ENCODE results near the gene MUC12.

The MUC12 gene

DNA sequence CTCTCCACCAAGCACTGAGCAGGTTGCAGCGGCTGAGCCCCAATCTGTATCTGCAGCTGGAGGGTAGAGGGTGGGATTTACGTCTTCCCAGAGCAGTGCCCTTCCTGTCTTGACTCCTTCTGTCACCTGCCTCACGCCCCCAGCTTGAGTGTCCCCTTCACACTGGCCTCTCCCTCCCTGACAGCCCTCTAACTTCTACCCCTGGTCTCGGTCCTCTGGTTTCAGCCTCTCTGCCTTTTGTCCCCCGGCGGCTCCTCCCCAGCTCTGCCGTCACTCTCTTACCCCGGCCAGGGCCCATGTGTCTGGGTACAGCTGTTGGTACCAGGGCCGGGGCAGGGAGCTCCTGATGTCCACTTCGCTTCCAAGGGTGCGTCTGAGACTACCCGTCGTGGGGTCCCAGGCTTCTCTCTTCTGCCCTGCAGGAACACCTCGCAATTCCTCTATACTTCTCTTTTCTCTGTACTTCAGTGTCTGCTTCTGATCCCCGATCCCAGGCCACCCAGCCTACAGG lies 19.4 kb upstream of the MUC12 start:
- Mint-ChIP-seq H3K4me3 (no peak overlapping the region), H3K9me3 (ENCODE audit: low read depth) (no peaks in the 10 kb centered on the region), H3K4me1 (ENCODE audit: low read depth) (no peaks in the 10 kb centered on the region), H3K27me3 (peaks cover 18% of the 10 kb centered on the region), H3K36me3 (no peaks in the 10 kb centered on the region), H3K27ac (no peak overlapping the region)

DNA sequence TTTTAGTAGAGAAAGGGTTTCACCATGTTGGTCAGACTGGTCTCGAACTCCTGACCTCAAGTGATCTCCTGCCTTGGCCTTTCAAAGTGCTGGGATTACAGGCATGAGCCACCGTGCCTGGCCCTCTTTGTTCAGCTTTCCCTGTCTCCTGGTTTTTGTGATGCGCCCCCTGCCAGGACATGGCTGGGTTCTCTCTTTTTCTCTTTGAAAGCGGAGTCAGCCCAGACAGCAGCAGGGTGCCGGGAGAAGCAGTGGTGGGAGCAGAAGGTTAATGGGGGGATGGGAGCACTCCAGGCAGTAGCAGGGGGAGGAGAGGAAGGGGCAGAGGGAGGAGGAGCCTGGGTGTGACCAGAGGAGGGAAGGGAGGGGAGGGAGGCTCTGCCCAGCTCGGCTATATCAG lies 18.2 kb upstream of the MUC12 start:
- Mint-ChIP-seq H3K9me3 (ENCODE audit: low read depth) (no peaks in the 10 kb centered on the region), H3K27me3 (peaks cover 12% of the 10 kb centered on the region), H3K36me3 (no peaks in the 10 kb centered on the region), H3K4me1 (ENCODE audit: low read depth) (no peaks in the 10 kb centered on the region), H3K27ac (no peak overlapping the region), H3K4me3 (no peak overlapping the region)

DNA sequence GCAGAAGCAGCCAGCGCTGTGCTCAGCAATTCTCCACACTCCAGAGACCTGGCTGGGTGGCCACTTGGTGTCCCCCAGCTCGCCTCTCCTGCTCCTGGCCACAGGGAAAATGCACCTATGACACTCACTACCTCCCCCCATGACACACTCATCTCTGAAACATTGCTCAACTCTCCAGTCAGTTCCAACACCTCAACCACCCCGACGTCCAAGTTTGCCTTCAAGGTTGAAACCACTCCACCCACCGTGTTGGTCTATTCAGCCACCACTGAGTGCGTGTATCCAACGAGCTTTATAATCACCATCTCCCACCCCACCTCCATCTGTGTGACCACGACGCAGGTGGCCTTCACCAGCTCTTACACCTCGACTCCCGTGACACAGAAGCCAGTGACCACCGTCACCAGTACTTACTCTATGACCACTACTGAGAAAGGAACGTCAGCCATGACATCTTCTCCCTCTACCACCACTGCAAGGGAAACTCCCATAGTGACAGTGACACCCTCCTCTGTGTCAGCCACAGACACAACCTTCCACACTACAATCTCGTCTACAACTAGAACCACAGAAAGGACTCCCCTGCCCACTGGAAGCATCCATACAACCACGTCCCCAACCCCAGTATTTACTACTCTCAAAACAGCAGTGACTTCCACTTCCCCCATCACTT lies 17.3 kb upstream of the MUC12 start:
- no peaks in the 10 kb centered on the region for H3K36me3 Mint-ChIP-seq
- H3K27me3 Mint-ChIP-seq, result peaks cover 10% of the 10 kb centered on the region
- H3K4me3 Mint-ChIP-seq, result no peak overlapping the region
- H3K9me3 Mint-ChIP-seq (ENCODE audit: low read depth), result no peaks in the 10 kb centered on the region
- H3K27ac Mint-ChIP-seq, result no peak overlapping the region
- H3K4me1 Mint-ChIP-seq (ENCODE audit: low read depth), result no peaks in the 10 kb centered on the region

DNA sequence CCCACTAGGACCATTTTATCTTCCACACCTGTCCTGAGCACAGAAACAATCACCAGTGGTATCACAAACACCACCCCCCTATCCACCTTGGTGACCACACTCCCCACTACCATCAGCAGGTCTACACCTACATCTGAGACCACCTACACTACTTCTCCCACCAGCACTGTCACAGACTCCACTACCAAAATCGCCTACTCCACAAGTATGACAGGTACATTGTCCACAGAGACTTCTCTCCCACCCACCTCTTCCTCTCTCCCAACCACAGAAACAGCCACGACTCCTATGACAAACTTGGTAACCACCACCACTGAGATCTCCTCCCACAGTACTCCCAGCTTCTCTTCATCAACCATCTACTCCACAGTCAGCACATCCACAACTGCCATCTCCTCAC lies 16.7 kb upstream of the MUC12 start:
- no peaks in the 10 kb centered on the region for H3K36me3 Mint-ChIP-seq
- no peaks in the 10 kb centered on the region for H3K9me3 Mint-ChIP-seq (ENCODE audit: low read depth)
- no peaks in the 10 kb centered on the region for H3K4me1 Mint-ChIP-seq (ENCODE audit: low read depth)
- no peak overlapping the region for H3K27ac Mint-ChIP-seq
- no peak overlapping the region for H3K4me3 Mint-ChIP-seq
- H3K27me3 Mint-ChIP-seq, result peaks cover 10% of the 10 kb centered on the region

DNA sequence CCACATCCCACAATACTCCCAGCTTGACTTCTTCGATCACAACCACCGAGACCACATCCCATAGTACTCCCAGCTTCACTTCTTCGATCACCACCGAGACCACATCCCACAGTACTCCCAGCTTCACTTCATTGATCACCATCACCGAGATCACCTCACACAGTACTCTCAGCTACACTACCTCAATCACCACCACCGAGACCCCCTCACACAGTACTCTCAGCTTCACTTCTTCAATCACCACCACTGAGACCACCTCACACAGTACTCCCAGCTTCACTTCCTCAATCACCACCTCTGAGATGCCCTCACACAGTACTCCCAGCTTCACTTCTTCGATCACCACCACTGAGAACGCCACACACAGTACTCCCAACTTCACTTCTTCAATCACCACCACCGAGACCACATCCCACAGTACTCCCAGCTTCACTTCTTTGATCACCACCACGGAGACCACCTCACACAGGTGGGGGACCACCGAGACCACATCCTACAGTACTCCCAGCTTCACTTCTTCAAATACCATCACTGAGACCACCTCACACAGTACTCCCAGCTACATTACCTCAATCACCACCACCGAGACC lies 11.4 kb upstream of the MUC12 start:
- peaks cover 1% of the 10 kb centered on the region for H3K27me3 Mint-ChIP-seq
- no peak overlapping the region for H3K27ac Mint-ChIP-seq
- no peaks in the 10 kb centered on the region for H3K9me3 Mint-ChIP-seq (ENCODE audit: low read depth)
- no peak overlapping the region for H3K4me3 Mint-ChIP-seq
- no peaks in the 10 kb centered on the region for H3K4me1 Mint-ChIP-seq (ENCODE audit: low read depth)
- no peaks in the 10 kb centered on the region for H3K36me3 Mint-ChIP-seq

DNA sequence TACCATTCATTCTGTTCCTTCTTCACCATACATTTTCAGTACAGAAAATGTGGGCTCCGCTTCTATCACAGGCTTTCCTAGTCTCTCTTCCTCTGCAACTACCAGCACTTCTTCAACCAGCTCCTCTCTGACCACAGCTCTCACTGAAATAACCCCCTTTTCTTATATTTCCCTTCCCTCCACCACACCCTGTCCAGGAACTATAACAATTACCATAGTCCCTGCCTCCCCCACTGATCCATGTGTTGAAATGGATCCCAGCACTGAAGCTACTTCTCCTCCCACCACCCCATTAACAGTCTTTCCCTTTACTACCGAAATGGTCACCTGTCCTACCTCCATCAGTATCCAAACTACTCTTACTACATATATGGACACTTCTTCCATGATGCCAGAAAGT lies 9.5 kb upstream of the MUC12 start:
- H3K4me3 Mint-ChIP-seq, result no peak overlapping the region
- no peak overlapping the region for H3K27ac Mint-ChIP-seq
- peaks cover 10% of the 10 kb centered on the region for H3K27me3 Mint-ChIP-seq
- no peaks in the 10 kb centered on the region for H3K9me3 Mint-ChIP-seq (ENCODE audit: low read depth)
- H3K4me1 Mint-ChIP-seq (ENCODE audit: low read depth), result no peaks in the 10 kb centered on the region
- no peaks in the 10 kb centered on the region for H3K36me3 Mint-ChIP-seq

DNA sequence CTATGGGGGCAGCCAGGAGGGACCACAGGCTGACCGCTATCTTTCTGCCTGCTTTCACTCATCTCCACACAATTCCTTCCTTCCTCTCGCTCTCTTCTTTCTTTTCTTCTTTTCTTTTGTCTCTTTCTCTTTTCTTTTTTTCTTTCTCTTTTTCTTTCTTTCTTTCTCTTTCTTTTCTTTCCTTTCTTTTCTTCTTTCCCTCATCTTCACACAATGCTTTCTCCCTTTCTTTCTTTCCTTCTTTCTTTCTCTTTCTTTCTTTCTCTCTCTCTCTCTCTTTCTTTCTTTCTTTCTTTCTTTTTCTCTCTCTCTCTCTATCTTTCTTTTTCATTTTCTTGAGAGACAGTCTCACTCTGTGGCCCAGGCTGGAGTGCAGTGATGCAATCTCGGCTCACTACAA lies 6.8 kb upstream of the MUC12 start:
- H3K9me3 Mint-ChIP-seq (ENCODE audit: low read depth), result no peaks in the 10 kb centered on the region
- no peak overlapping the region for H3K27ac Mint-ChIP-seq

DNA sequence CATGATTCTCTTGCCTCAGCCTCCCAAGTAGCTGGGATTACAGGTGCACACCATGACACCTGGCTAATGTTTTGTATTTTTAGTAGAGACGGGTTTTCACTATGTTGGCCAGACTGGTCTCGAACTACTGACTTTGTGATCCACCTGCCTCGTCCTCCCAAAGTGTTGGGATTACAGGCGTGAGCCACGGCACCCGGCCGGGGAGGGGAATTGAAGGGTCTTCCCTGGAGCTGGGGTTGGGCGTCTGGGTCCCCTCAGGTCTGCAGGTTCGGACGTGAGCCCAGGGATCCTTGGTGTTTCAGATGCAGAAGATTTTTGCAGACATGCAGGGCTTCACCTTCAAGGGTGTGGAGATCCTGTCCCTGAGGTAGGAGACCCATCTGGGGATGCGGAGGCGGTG lies 6.0 kb upstream of the MUC12 start:
- Mint-ChIP-seq H3K27me3 (peaks cover 33% of the 10 kb centered on the region), H3K36me3 (no peaks in the 10 kb centered on the region), H3K27ac (no peak overlapping the region), H3K4me1 (ENCODE audit: low read depth) (peaks cover 23% of the 10 kb centered on the region), H3K9me3 (ENCODE audit: low read depth) (no peaks in the 10 kb centered on the region), H3K4me3 (no peak overlapping the region)

More for the DNA sequence above, 6.8 kb upstream of the MUC12 start:
- Mint-ChIP-seq H3K27me3 (peaks cover 27% of the 10 kb centered on the region), H3K36me3 (no peaks in the 10 kb centered on the region), H3K4me3 (no peak overlapping the region), H3K4me1 (ENCODE audit: low read depth) (peaks cover 19% of the 10 kb centered on the region)

DNA sequence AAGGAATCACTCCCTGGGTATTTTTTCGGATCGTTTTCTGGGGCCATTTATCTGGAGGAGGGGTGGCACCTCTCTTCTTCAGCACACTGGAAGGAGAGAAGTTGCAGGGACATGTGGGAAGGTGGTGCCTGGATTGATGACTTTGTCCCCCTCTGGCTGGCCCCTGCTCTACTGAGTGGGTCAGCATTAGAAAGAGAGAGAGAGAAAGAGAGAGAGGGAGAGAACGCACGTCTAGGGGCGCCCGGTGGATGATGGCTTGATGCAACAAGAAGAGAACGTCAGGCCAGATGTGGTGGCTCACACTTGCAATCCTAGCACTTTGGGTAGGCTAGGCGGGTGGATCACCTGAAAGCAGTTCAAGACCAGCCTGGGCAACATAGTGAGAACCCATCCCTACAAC lies 5.5 kb upstream of the MUC12 start:
- no peaks in the 10 kb centered on the region for H3K9me3 Mint-ChIP-seq (ENCODE audit: low read depth)
- peaks cover 33% of the 10 kb centered on the region for H3K27me3 Mint-ChIP-seq
- H3K27ac Mint-ChIP-seq, result no peak overlapping the region
- H3K4me1 Mint-ChIP-seq (ENCODE audit: low read depth), result peaks cover 23% of the 10 kb centered on the region
- no peaks in the 10 kb centered on the region for H3K36me3 Mint-ChIP-seq
- H3K4me3 Mint-ChIP-seq, result no peak overlapping the region

DNA sequence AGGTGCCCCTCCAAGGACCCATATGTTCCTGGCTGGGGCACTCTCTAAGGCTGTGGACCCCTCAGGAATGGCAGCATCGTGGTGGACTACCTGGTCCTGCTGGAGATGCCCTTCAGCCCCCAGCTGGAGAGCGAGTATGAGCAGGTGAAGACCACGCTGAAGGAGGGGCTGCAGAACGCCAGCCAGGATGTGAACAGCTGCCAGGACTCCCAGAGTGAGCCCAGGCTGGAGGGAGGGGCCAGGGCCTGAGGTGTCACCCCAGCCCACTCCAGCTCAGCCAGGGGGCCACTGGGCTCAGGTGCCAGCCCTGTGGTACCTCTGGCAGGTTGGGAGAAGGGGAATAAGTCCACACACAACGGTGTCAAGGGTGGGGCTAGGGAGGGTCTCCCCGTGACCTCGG lies 4.7 kb upstream of the MUC12 start:
- H3K36me3 Mint-ChIP-seq, result no peaks in the 10 kb centered on the region
- H3K27ac Mint-ChIP-seq, result no peak overlapping the region
- H3K9me3 Mint-ChIP-seq (ENCODE audit: low read depth), result no peaks in the 10 kb centered on the region
- H3K4me3 Mint-ChIP-seq, result no peak overlapping the region
- peaks cover 35% of the 10 kb centered on the region for H3K27me3 Mint-ChIP-seq
- peaks cover 23% of the 10 kb centered on the region for H3K4me1 Mint-ChIP-seq (ENCODE audit: low read depth)

DNA sequence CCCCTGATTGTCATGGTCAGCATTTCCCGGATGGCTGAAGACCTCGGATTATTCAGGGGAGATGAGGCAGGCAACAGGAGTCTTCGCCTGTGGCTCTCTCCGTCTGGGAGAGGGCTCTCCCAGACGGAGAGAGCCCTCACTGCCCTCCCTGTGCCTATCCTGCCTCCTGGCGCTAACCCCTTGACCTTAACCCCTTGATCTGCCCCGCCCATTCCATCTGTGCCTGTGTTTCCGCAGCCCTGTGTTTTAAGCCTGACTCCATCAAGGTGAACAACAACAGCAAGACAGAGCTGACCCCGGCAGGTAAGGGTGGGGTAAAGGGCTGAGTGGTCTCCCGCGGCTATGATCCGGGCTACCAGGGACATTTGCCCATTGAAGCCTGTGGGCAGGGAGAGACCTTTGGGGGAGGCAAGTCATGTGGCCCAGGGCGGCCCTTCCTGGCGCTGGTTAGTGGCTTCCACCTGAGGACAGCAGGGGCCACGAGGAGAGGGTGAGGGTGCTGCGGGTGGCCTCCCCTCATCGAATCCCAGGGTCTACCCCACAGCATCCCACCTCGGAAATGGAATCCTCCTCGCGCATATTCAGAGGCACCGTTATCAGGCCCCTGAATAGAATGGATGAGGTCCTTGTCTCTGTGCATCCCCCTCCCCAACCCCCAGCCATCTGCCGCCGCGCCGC lies 4.2 kb upstream of the MUC12 start:
- H3K4me3 Mint-ChIP-seq, result peak overlapping the region; percentile 84
- no peaks in the 10 kb centered on the region for H3K36me3 Mint-ChIP-seq
- peaks cover 23% of the 10 kb centered on the region for H3K4me1 Mint-ChIP-seq (ENCODE audit: low read depth)
- no peaks in the 10 kb centered on the region for H3K9me3 Mint-ChIP-seq (ENCODE audit: low read depth)
- H3K27ac Mint-ChIP-seq, result no peak overlapping the region
- H3K27me3 Mint-ChIP-seq, result peaks cover 35% of the 10 kb centered on the region

DNA sequence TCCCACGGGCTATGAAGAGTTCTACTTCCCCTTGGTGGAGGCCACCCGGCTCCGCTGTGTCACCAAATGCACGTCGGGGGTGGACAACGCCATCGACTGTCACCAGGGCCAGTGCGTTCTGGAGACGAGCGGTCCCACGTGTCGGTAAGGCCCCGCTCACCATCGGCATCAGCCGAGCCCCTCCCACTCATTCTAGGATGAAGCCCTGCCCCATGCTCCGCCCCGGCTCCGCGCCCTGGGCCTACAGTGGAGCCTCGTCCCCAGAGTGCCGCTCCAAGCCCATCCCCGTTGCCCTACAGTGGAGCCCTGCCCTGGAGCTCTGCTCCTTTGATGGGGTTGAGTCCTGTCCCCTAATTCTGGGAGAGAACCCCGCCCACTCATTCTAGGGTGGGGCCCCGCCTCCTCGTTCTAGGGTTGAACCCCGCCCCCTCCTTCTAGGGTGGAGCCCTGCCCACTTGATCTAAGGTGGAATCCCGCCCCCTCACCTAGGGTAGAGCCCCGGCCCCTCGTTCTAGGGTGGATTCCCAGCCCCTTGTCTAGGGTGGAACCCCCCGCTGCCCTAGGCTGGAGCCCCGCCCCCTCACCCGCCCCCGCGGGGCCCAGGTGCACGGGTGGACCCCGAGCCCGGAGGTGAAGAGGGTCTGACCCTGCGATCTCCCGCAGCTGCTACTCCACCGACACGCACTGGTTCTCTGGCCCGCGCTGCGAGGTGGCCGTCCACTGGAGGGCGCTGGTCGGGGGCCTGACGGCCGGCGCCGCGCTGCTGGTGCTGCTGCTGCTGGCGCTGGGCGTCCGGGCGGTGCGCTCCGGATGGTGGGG lies 3.4 kb upstream of the MUC12 start:
- no peaks in the 10 kb centered on the region for H3K9me3 Mint-ChIP-seq (ENCODE audit: low read depth)
- H3K36me3 Mint-ChIP-seq, result no peaks in the 10 kb centered on the region
- H3K27me3 Mint-ChIP-seq, result peaks cover 35% of the 10 kb centered on the region
- H3K27ac Mint-ChIP-seq, result no peak overlapping the region
- H3K4me1 Mint-ChIP-seq (ENCODE audit: low read depth), result peaks cover 23% of the 10 kb centered on the region
- H3K4me3 Mint-ChIP-seq, result peak overlapping the region; percentile 84

DNA sequence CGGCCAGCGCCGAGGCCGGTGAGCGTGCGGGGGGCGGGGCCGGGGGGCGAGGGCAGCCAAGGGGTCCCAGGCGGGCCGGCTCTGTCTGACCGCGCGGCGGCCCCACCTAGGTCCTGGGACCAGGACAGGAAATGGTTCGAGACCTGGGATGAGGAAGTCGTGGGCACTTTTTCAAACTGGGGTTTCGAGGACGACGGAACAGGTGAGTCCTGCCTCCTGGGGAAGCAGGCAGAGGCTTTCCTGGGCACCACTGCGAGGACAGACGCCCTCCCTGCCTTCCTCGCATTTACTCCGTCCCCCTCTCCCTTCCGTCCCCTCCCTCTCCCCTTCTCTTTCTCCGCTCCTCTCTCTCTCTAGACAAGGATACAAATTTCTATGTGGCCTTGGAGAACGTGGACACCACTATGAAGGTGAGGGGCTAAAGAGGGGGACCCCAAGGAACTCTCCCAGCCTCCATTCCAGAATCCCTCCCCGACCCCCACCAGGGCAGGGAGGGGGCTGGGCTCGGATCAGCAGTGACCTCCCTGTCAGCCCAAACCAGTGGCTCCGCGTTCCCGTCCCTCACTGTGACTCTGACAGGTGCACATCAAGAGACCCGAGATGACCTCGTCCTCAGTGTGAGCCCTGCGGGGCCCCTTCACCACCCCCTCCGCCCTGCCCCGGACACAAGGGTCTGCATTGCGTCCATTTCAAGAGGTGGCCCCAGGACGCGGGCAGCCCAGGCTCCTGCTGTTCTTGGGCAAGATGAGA lies 2.6 kb upstream of the MUC12 start:
- Mint-ChIP-seq H3K9me3 (ENCODE audit: low read depth) (no peaks in the 10 kb centered on the region), H3K4me1 (ENCODE audit: low read depth) (peaks cover 23% of the 10 kb centered on the region), H3K36me3 (no peaks in the 10 kb centered on the region), H3K27me3 (peaks cover 35% of the 10 kb centered on the region), H3K27ac (no peak overlapping the region), H3K4me3 (peak overlapping the region; percentile 75)

DNA sequence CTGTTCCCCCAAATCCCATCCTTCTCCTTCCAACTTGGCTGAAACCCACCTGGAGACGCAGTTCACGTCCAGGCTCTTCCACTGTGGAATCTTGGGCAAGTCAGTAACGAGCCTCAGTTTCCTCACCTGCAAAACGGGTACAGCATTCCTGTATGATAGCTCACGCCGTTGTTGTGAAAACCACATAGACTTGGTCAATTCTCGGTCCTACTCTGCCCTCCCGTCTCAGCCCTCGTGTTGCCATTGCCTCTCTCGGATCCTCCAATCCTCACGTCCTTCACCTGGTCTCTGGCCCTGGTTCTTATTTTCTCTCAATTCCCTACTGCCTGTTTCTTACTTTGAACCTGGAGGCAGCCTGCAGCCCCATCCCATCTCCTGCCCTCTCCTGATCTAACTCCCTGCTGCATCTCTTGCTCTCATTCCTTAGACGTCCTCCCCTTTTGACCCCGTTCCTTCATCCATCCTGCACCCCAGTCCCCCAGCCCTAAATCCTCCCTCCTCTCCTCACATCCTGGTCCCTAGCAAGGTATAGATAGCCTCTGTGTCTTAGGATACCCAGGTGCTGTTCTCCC lies 2.0 kb upstream of the MUC12 start:
- Mint-ChIP-seq H3K4me3 (peak overlapping the region; percentile 75), H3K27ac (no peak overlapping the region), H3K4me1 (ENCODE audit: low read depth) (peaks cover 23% of the 10 kb centered on the region), H3K27me3 (peaks cover 35% of the 10 kb centered on the region), H3K9me3 (ENCODE audit: low read depth) (no peaks in the 10 kb centered on the region), H3K36me3 (no peaks in the 10 kb centered on the region)
